Mesenteric fat pad (tissue), 1 donor: ENCODE results near the gene PFKP. TPM values are rescaled to one million over a fixed set of nuclear protein-coding genes. Genes with fewer than 3 reads are reported as not detected.
"Not testable (repeated sequence)": the region's sequence is repeated elsewhere in the genome, so short reads cannot be mapped to it uniquely, and the experiment has no call there.

Experiments used
- DNase-seq: peaks from one replicate; pipeline ENCODE4 v3.0.0-alpha.2; 2020; ENCODE audit warnings: low spot score
- total RNA-seq: library from RNA; stranded (reverse); fragmentation: NEBNext Ultra II Directional; extraction: Animal tissue kit (Norgen Biotek cat#: 25700); gene quantifications from one replicate; pipeline ENCODE4 v1.2.1, GENCODE V29; 2021
- donor health status: DM: yes; HTN: yes; CAD: no.

PFKP gene
- total RNA-seq, 1 donor from 2014 or later, result 37.9 TPM

- DNase-seq, result no peak
Measured at GRCh38 chr10:3097160-3097559, 29.8 kb downstream of the PFKP start.

- no peak for DNase-seq
Measured at GRCh38 chr10:3098689-3099088, 31.3 kb downstream of the PFKP start.

DNA sequence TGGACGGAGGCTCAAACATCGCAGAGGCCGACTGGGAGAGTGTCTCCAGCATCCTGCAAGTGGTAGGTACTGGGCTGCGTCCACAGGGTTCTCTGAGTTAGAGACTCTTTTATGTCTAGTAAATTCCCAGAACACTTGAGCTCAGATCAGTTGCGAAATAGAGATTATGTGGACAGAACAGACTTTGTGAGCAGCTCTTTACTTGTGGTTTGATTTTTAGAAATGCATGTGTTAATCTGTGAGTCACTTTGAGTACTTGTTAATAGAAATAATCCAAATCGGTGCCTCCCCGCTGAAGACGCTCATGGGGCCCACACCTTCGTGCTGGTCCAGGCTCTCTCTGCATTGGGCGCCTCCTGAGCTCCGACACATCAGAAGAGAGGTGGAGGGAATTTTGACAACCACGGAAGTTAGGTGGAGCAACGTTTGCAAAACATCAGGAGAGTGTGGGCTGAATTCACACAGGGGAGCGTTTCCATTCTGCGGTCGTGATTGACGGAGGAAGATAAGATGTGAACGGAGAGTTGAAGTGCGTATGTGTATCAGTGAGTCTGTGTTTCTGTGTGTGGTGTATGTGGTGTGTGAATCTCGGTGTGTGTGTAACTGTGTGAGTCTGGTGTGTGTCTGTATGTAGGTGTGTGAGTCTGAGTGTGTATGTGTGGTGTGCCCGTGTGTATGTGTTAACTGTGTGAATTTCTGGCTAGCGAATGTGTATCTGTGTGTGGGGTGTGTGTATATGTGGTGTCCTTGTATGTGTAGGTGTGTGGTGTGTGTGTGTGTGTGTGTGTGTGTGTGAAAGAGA lies 32.1 kb downstream of the PFKP start:
- no peak for DNase-seq

- no peak for DNase-seq
Measured at GRCh38 chr10:3100093-3100792, 32.9 kb downstream of the PFKP start.

GRCh38 chr10:3100856-3101640 lies 33.7 kb downstream of the PFKP start:
- DNase-seq, result no peak

- no peak for DNase-seq
Measured at GRCh38 chr10:3102720-3103427, 35.5 kb downstream of the PFKP start.

DNA sequence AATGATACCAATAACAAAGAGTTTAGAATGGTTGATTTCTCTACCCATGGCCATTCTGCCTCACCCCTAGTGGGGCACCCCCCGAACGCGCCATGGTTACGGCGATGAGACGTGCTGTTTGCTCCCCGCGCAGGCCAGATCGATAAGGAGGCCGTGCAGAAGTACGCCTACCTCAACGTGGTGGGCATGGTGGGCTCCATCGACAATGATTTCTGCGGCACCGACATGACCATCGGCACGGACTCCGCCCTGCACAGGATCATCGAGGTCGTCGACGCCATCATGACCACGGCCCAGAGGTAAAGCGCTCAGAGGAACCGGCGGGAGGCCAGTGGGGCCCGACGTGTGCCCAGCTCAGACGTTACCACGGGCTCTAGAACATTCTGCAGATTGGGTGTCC lies 36.3 kb downstream of the PFKP start:
- DNase-seq, result no peak

DNA sequence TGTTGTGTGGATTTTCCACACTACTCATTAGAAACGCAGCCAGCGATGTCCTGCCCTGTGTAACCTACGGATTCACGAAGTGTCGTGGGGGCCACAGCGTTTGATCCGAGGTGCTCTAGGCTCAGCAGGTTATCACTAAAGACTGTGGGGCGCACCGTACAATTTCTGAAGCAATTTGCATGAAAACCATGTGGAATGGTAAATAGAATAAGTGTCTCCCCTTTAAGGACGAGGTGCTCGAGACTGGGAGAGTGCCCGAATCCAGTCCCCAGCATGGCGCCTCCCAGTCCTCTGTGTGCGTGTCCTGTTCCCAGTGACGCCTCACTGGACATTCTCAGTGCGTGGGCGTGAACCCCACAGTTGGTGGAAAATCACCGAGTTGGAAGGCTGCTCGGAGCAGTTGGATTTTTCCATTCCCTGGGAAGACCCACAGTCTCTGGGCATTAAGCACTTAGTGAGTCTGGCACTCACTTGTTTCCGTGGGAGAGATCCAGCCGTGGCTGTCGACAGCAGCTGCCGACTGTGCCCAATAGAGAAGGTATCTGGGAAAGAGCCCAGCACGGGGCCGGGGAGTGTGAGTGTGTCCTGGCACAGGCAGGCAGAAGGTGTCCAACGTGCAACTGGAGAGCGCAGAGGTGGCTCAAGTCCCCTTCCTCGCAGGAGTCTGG lies 37.0 kb downstream of the PFKP start:
- DNase-seq, result no peak

GRCh38 chr10:3105166-3105565 lies 37.8 kb downstream of the PFKP start:
- DNase-seq, result no peak

GRCh38 chr10:3105905-3106304 lies 38.6 kb downstream of the PFKP start:
- no peak for DNase-seq

DNA sequence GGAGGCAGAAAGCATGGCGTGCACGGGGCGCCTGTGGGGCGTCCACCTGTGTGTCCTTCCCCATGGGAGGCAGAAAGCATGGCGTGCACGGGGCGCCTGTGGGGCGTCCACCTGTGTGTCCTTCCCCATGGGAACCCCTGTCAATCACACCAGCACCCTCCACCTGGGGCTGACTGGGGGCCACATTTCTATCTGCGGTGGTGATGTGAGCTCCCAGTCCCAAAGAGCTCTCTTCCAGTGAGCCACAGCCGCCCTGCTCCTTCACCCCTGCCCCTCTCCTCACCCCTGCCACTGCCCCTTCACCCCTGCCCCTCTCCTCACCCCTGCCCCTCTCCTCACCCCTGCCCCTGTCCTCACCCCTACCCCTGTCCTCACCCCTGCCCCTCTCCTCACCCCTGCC lies 39.0 kb downstream of the PFKP start:
- not testable (repeated sequence) for DNase-seq

DNA sequence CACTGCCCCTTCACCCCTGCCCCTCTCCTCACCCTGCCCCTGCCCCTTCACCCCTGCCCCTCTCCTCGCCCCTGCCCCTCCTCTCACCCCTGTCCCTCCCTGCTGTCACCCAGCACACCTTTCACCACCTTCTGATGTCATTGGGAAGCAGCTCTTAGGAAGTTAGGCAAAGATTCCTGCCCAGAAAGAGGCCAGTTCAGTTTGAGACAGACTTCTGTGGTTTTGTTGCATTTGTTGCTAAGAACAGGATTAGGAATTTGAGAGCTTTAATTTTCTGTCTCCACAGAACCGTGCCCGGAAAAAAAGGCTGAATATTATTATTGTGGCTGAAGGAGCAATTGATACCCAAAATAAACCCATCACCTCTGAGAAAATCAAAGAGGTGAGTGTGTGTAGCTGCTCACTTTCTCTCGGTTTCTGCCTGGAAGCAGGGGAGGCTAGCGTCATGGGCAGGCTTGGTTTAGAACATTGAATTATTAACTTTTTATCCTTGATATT lies 39.6 kb downstream of the PFKP start:
- DNase-seq, result no peak

DNA sequence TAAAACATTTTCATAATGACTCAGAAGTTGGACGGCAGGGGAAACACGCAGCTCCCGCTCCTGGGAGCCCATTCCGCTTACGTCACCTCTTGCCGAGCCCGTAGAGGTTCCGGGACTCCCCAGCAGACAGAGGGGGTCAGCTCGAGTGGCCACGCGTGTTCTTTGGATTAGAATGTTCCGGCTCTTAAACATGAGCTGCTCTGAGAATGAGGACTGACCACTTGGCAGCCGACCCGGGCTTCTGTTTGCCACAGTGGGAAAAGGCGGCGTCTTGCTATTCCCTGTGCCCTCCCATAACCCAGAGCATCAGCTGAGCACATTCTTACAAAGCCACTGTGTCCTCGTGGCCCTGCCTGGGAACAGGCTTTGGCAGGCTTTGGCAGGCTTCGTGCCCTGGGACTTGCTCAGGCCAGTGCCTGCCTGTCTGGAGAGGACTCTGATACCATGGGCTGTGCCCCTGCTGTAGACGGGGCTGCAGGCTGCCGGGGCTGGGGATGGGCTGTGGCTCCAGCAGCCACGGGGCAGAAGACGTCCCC lies 40.1 kb downstream of the PFKP start:
- DNase-seq, result no peak

DNA sequence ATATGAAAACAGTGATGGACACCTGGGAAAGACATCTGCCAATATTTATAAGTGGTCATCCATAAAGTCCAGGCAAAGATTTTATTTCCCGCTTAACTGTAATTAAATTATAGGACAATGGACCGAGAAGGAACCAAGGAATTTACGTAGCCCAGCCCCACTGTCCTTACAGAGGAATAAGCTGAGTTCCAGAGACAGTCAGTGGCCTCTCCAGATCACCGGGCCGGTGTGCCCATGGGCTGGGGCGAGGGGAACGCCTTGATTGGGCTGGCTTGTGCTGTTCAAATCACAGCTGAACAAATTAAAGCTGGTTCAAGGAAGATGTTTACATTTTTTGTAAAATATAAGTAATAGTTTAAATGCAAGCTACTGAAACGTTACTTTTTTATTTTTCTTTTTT lies 40.7 kb downstream of the PFKP start:
- DNase-seq, result no peak

- DNase-seq, result no peak
Measured at GRCh38 chr10:3108575-3109105, 41.3 kb downstream of the PFKP start.

- no peak for DNase-seq
Measured at GRCh38 chr10:3109196-3109595, 41.8 kb downstream of the PFKP start.

DNA sequence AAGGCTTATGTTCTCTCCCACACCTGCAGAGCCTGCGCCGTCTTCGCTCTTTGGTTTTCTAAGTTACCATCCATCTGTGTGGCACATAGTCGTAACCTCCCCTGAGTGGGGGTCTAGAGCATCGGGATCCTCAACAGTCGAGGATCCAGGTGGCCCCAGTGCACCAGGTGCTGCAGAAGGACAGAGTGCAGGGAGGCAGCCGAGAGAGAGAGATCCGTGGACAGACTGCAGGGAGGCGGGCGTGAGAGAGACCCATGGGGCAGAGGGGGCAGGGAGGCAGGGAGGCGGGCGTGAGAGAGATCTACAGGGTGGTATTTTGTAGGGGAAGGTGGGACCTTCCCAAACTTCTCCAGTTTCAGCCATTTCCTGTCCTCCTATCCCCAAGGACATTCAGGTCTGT lies 42.3 kb downstream of the PFKP start:
- no peak for DNase-seq

- no peak for DNase-seq
Measured at GRCh38 chr10:3110782-3111620, 43.7 kb downstream of the PFKP start.

GRCh38 chr10:3111621-3112163 lies 44.3 kb downstream of the PFKP start:
- no peak for DNase-seq
